Osteocyte (in vitro differentiated cells): Measurements from ENCODE around the gene IFNL1. TPM values are rescaled to one million over a fixed set of nuclear protein-coding genes. Genes with fewer than 3 reads are reported as not detected.
A peak's percentile ranks its signal among the peaks of the same experiment; 100 is the strongest.

ENCODE experiments used
- DNase-seq: peaks from one replicate; pipeline ENCODE4 v3.0.0; 2021; ENCODE audit warnings: mixed read lengths; ENCODE audit not compliant: unreplicated experiment; ENCODE audit errors: extremely low spot score
- H3K27ac Mint-ChIP-seq: one replicate; pipeline ENCODE4 v1.8.0; 2021; ENCODE audit warnings: mild to moderate bottlenecking, mixed read lengths; ENCODE audit not compliant: unreplicated experiment
- H3K27me3 Mint-ChIP-seq: one replicate; pipeline ENCODE4 v1.8.0; 2021; ENCODE audit warnings: mixed read lengths; ENCODE audit not compliant: unreplicated experiment
- H3K36me3 Mint-ChIP-seq: one replicate; pipeline ENCODE4 v1.8.0; 2021; ENCODE audit warnings: mixed read lengths; ENCODE audit not compliant: unreplicated experiment
- H3K4me1 Mint-ChIP-seq: one replicate; pipeline ENCODE4 v1.8.0; 2021; ENCODE audit warnings: mixed read lengths; ENCODE audit not compliant: unreplicated experiment
- H3K4me3 Mint-ChIP-seq: one replicate; pipeline ENCODE4 v1.8.0; 2021; ENCODE audit warnings: mild to moderate bottlenecking, moderate library complexity, mixed read lengths; ENCODE audit not compliant: unreplicated experiment
- H3K9me3 Mint-ChIP-seq: one replicate; pipeline ENCODE4 v1.8.0; 2021; ENCODE audit warnings: mixed read lengths; ENCODE audit not compliant: unreplicated experiment
- long read RNA-seq: library from polyadenylated mRNA; unstranded; transcript quantifications from one replicate; pipeline ENCODE4 v2.0.0, GENCODE V29; 2021
- total RNA-seq: library from RNA; stranded (reverse); gene quantifications from 2 replicates; pipeline ENCODE4 v1.2.1, GENCODE V29; 2021
- TF ChIP-seq, protein P1 (sequence below): fragments of 200-600 bp; sonication (generic); IDR thresholded peaks from 2 replicates; pipeline ENCODE4 v1.5.0; 2021; ENCODE audit warnings: antibody characterized with exemption, mild to moderate bottlenecking, moderate library complexity

Gene IFNL1
- total RNA-seq = not detected in 2 replicates
- long read RNA-seq = 0 reads

DNA sequence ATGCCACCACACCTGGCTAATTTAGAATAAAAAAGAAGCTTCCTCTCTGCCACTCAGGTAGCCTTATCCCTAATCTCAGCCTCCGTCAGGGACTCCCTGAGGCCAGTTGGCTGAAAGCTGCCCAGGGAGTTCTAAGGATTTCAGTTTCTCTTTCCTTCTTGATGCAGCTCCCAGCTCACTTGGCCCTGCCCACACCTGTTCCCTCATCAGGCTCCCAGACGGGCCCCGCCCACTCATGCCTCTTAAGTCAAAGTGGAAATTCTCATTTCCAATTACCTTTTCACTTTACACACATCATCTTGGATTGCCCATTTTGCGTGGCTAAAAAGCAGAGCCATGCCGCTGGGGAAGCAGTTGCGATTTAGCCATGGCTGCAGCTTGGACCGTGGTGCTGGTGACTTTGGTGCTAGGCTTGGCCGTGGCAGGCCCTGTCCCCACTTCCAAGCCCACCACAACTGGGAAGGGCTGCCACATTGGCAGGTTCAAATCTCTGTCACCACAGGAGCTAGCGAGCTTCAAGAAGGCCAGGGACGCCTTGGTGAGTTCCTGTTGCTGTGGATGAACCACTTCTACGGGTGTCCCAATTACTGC is at the start of gene IFNL1:
Gene IFNL1 (plus strand): TSS at position 353 of the 591 bp plus-strand sequence. CDS start 15 bp downstream, at position 368.
- Mint-ChIP-seq H3K36me3 (no peaks in the 10 kb centered on the region), H3K27me3 (peaks cover 35% of the 10 kb centered on the region), H3K4me3 (no peak within 1 kb of the TSS), H3K27ac (no peak within 1 kb of the TSS), H3K4me1 (no peaks in the 10 kb centered on the region), H3K9me3 (no peaks in the 10 kb centered on the region)
- TF ChIP-seq, protein P1, sequence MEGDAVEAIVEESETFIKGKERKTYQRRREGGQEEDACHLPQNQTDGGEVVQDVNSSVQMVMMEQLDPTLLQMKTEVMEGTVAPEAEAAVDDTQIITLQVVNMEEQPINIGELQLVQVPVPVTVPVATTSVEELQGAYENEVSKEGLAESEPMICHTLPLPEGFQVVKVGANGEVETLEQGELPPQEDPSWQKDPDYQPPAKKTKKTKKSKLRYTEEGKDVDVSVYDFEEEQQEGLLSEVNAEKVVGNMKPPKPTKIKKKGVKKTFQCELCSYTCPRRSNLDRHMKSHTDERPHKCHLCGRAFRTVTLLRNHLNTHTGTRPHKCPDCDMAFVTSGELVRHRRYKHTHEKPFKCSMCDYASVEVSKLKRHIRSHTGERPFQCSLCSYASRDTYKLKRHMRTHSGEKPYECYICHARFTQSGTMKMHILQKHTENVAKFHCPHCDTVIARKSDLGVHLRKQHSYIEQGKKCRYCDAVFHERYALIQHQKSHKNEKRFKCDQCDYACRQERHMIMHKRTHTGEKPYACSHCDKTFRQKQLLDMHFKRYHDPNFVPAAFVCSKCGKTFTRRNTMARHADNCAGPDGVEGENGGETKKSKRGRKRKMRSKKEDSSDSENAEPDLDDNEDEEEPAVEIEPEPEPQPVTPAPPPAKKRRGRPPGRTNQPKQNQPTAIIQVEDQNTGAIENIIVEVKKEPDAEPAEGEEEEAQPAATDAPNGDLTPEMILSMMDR = no peak
- DNase-seq = no peak

DNA sequence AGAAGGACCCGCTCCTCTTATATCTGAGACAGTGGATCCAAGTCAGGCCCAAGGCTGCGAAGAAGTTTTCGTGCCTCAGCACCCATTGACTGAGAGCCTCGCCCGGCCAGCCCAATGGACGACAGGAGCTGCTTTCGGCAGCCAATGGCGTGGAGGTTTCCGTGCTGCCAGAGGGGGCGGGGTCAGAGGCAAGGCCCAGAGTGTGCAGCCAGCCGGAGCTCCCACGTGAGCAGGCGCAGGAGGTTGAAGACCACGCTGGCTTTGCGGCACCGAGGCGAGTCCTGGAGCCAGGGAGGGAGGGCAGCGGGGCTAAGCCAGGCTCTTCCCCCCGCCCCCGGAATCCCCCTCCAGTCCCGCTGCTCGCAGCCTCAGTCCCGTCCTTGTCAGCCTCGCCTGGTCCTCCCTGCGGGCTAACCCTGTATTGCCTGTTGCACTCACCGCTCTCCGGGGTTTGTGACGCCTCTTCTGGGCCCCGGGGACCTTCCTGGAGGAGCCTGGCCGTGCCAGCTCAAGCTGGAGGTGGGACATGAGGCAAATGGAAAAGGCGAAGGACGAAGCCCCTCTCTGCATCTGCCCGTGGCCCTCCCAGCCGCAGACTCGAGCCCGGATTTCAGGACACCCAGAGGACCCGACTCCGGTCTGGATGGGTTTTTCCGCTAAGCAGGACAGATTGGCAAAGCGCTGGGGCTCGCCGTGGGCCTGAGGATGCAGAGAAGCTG is 49.1 kb upstream of the IFNL1 start:
- H3K4me3 Mint-ChIP-seq = peak overlapping the region; percentile 22

DNA sequence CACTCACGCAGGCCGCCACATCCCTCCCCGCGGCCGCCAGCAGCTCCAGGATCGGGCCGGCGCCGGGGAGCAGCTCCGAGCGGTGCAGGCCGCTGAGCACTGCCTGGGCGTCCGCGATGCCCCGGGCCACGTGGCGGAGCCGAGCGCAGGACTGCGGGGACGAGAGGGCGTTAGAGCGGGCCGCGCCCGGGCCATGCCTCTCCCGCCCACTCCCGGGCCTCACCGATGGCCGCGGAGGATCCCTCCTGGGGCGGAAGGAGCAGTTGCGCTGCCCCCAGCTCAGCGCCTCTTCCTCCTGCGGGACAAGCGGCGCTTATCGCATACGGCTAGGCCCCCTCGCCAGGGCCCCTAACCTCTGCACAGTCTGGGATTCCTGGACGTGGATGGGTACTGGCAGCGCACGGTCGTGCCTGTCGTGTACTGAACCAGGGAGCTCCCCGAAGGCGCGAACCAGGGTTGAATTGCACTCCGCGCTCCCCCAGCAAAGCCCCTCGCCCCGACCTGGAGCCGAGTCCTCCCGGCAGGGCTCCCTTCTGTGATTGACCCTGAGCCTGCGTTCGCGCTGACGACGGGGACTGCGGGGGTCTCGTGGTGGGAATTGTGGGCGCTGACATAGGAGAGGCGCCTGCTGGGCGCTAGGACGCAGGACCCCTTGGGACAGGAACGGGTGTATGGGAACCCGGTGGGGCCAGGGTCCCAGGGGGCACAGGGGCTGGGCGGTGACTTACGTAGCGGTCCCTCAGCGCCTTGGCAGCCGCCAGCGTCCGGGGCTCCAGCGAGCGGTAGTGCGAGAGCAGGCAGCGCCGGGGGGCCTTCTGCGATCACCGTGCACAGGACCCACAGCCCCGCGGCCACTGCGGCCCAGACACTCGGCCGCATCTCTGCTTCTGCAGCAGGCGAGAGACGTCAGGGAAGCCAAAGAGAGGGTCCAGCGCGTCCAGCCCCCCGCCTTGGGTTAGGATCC is 48.2 kb upstream of the IFNL1 start:
- Mint-ChIP-seq H3K9me3 (no peaks in the 10 kb centered on the region), H3K4me3 (no peak overlapping the region), H3K36me3 (no peaks in the 10 kb centered on the region), H3K27ac (no peak overlapping the region), H3K27me3 (peaks cover 47% of the 10 kb centered on the region), H3K4me1 (peaks cover 3% of the 10 kb centered on the region)
- no peak for DNase-seq
- TF ChIP-seq, protein P1 = no peak

More for the DNA sequence above, 49.1 kb upstream of the IFNL1 start:
- H3K36me3 Mint-ChIP-seq = no peaks in the 10 kb centered on the region
- H3K27ac Mint-ChIP-seq = no peak overlapping the region
- no peaks in the 10 kb centered on the region for H3K9me3 Mint-ChIP-seq
- peaks cover 3% of the 10 kb centered on the region for H3K4me1 Mint-ChIP-seq
- H3K27me3 Mint-ChIP-seq = peaks cover 38% of the 10 kb centered on the region
- no peak for DNase-seq
- TF ChIP-seq, protein P1 = no peak

DNA sequence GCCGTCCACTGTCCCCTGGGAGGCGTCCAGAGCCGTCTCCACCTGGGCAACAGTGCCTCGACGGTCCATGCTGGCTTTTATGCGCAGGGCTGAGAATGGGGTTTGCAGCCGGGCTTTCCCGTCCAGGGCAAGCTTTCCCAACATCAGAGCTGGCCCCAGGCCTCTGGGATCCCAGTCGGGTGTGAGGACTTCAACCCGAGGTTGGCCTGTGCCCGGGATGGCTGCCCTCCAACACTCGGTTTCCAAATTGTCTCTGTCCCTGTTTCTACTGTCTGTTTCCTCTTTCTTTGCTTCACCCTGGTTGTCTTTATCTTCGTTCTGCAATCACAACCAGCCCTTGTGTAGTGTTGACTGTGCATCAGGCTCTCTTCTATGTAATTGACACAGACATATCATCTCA is 47.4 kb upstream of the IFNL1 start, which contains the start of gene IFNL4:
Gene IFNL4 (minus strand): TSS at position 51 of the 400 bp plus-strand sequence.
- Mint-ChIP-seq H3K36me3 (no peaks in the 10 kb centered on the region), H3K4me1 (peaks cover 3% of the 10 kb centered on the region), H3K27me3 (peaks cover 48% of the 10 kb centered on the region), H3K4me3 (no peak within 1 kb of the TSS), H3K9me3 (no peaks in the 10 kb centered on the region), H3K27ac (no peak within 1 kb of the TSS)
- DNase-seq = no peak
- TF ChIP-seq, protein P1 = no peak
